ENCODE measurements around the gene PEX3.

PEX3 gene

DNA sequence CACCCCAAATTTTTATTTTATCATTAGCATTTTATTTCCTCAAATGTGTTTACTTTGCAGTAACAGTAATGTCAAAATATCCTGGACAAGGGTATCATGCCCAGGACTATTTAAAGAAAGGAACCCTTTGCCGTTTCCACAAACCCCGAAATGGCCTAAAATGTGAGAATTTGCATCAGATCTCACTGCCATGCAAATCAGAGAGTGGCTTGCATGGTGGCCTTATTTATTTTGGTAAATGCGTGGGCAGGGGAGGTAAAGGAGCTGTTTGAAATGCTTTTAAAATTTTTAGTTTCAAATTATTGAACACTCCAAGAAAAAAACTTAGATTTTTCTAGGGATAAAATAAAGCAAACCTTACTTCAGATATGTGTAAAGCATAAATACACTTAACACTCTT is 43.9 kb upstream of the PEX3 start:
- DNase-seq (ENCODE audit: low read depth, low spot score), result no peak
- H3K4me3 ChIP-seq (ENCODE audit: low read depth, low read length), result no peak overlapping the region
- TF ChIP-seq CTCF (IDR thresholded peaks at IDR 0.05; ENCODE audit: low read depth, low read length), result no peak
- in situ Hi-C loops (cut with HindIII; ENCODE audit: low sequenced_read_pairs), result no loop called here

DNA sequence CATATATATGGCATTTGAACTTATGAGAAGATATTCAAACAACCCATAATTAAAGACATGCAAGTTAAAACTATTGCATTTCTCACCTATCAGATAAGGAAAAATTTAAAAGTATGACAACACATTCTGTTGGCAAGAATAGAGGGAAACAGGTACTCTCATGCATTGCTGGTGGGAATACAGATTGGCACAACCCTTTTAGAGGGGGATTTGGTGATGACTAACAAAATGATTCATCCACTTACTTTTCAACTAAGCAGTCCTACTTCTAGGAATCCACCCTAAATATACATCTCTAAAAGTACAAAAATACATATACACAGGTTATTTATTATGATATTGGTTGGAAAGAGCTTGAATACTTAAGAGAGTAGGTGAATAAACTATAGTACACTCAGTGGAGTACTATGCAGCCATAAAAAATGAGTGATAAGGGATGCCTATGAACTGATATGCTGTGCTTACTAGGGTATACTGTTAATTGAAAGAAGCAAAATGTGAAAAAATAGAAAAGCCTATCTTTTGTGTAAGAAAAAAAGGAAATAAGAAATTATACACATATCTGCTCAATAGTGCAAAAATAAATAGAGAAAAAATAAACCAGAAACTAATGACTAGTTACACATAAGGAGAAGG is 42.3 kb upstream of the PEX3 start:
- in situ Hi-C loops (cut with HindIII; ENCODE audit: low sequenced_read_pairs), result no loop called here
- H3K4me3 ChIP-seq (ENCODE audit: low read depth, low read length), result no peak overlapping the region
- no peak for TF ChIP-seq CTCF (IDR thresholded peaks at IDR 0.05; ENCODE audit: low read depth, low read length)
- no peak for DNase-seq (ENCODE audit: low read depth, low spot score)

DNA sequence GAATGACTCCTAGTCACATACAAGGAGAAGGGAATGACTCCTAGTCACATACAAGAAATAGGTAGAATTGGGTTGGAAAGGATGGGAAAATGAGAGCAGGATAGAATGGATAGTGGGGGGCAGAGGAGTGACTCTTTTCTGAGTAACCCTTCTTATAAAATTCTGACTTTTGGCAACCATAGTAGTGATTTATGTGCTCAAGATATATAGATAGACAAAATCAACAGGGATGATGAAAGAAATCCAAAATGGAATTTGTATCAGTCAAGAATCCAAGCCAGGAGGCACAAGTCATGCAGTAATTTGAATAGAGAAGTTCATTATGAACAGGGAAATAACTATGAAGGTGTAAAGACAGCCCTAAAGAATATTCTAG is 41.8 kb upstream of the PEX3 start:
- in situ Hi-C loops (cut with HindIII; ENCODE audit: low sequenced_read_pairs), result no loop called here
- no peak for TF ChIP-seq CTCF (IDR thresholded peaks at IDR 0.05; ENCODE audit: low read depth, low read length)
- no peak overlapping the region for H3K4me3 ChIP-seq (ENCODE audit: low read depth, low read length)
- DNase-seq (ENCODE audit: low read depth, low spot score), result no peak

- in situ Hi-C loops (cut with HindIII; ENCODE audit: low sequenced_read_pairs), result no loop called here
- no peak for TF ChIP-seq CTCF (IDR thresholded peaks at IDR 0.05; ENCODE audit: low read depth, low read length)
- H3K4me3 ChIP-seq (ENCODE audit: low read depth, low read length), result no peak overlapping the region
- DNase-seq (ENCODE audit: low read depth, low spot score), result peak; percentile 81
These were observed 39.7 kb upstream of the PEX3 start for GRCh38 chr6:143410859-143411270.

- no peak for DNase-seq (ENCODE audit: low read depth, low spot score)
- in situ Hi-C loops (cut with HindIII; ENCODE audit: low sequenced_read_pairs), result no loop called here
- TF ChIP-seq CTCF (IDR thresholded peaks at IDR 0.05; ENCODE audit: low read depth, low read length), result no peak
- no peak overlapping the region for H3K4me3 ChIP-seq (ENCODE audit: low read depth, low read length)
These were observed 35.8 kb upstream of the PEX3 start for GRCh38 chr6:143414769-143415168.

GRCh38 chr6:143419526-143419925 is 31.1 kb upstream of the PEX3 start:
- no peak overlapping the region for H3K4me3 ChIP-seq (ENCODE audit: low read depth, low read length)
- DNase-seq (ENCODE audit: low read depth, low spot score), result no peak
- no peak for TF ChIP-seq CTCF (IDR thresholded peaks at IDR 0.05; ENCODE audit: low read depth, low read length)
- in situ Hi-C loops (cut with HindIII; ENCODE audit: low sequenced_read_pairs), result no loop called here

DNA sequence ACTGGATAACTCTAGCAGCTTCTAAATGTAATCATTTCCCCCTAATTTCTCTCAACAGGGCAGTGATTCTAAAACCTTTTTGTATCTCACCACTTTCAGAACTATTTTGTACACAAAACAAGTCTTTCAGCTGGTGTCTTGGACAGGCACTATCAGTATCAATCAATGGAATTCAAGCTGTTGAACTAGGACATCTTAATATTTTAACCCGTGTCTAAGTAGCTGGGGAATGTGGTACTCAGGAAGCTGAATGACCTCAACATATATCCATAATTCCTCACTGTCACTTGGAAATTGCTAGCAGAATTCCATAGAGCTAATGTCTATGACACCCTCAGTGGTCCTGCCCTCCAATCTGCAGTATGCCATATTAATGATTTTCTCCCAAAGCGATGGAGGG is 24.6 kb upstream of the PEX3 start:
- TF ChIP-seq CTCF (IDR thresholded peaks at IDR 0.05; ENCODE audit: low read depth, low read length), result no peak
- no peak overlapping the region for H3K4me3 ChIP-seq (ENCODE audit: low read depth, low read length)
- DNase-seq (ENCODE audit: low read depth, low spot score), result no peak
- in situ Hi-C loops (cut with HindIII; ENCODE audit: low sequenced_read_pairs), result no loop called here
